ENCODE measurements around the gene VEPH1.

Gene VEPH1

GRCh38 chr3:157423337-157423736 is 79.9 kb downstream of the VEPH1 start:
- no peak for DNase-seq

GRCh38 chr3:157420606-157421130 is 82.5 kb downstream of the VEPH1 start:
- no peak for DNase-seq

- no peak for DNase-seq
Measured at GRCh38 chr3:157418104-157418503, 85.1 kb downstream of the VEPH1 start.

- DNase-seq: no peak
Measured at GRCh38 chr3:157417247-157417646, 86.0 kb downstream of the VEPH1 start.

- no peak for DNase-seq
Measured at GRCh38 chr3:157416347-157417087, 86.7 kb downstream of the VEPH1 start.

GRCh38 chr3:157414861-157415260 is 88.4 kb downstream of the VEPH1 start:
- no peak for DNase-seq

- DNase-seq: no peak
Measured at GRCh38 chr3:157412323-157412855, 90.8 kb downstream of the VEPH1 start.

- no peak for DNase-seq
Measured at GRCh38 chr3:157410945-157411344, 92.3 kb downstream of the VEPH1 start.

- no peak for DNase-seq
Measured at GRCh38 chr3:157409516-157409915, 93.7 kb downstream of the VEPH1 start.

GRCh38 chr3:157408499-157409149 is 94.6 kb downstream of the VEPH1 start:
- DNase-seq: peak; percentile 2

- DNase-seq: no peak
Measured at GRCh38 chr3:157407769-157408168, 95.4 kb downstream of the VEPH1 start.

GRCh38 chr3:157406394-157406793 is 96.8 kb downstream of the VEPH1 start:
- no peak for DNase-seq

- no peak for DNase-seq
Measured at GRCh38 chr3:157405457-157405856, 97.8 kb downstream of the VEPH1 start.

- no peak for DNase-seq
Measured at GRCh38 chr3:157404381-157404780, 98.8 kb downstream of the VEPH1 start.

GRCh38 chr3:157398598-157398997 is 104.6 kb downstream of the VEPH1 start:
- no peak for DNase-seq

- DNase-seq: no peak
Measured at GRCh38 chr3:157394411-157394810, 108.8 kb downstream of the VEPH1 start.

- DNase-seq: no peak
Measured at GRCh38 chr3:157393113-157393512, 110.1 kb downstream of the VEPH1 start.

GRCh38 chr3:157392104-157392503 is 111.1 kb downstream of the VEPH1 start:
- no peak for DNase-seq

GRCh38 chr3:157390713-157391515 is 112.3 kb downstream of the VEPH1 start:
- DNase-seq: no peak

GRCh38 chr3:157388976-157389375 is 114.2 kb downstream of the VEPH1 start:
- DNase-seq: no peak

- DNase-seq: no peak
Measured at GRCh38 chr3:157387708-157388435, 115.3 kb downstream of the VEPH1 start.

GRCh38 chr3:157384491-157384890 is 118.7 kb downstream of the VEPH1 start:
- DNase-seq: no peak

GRCh38 chr3:157384031-157384430 is 119.2 kb downstream of the VEPH1 start:
- DNase-seq: no peak
